ENCODE results near the gene SBDS. TPM values are rescaled to one million over a fixed set of nuclear protein-coding genes. Genes with fewer than 3 reads are reported as not detected.
"Not testable (repeated sequence)": the region's sequence is repeated elsewhere in the genome, so short reads cannot be mapped to it uniquely, and the experiment has no call there.

SBDS gene
- total RNA-seq, 1 experiment from 2014 or later: 50.1 TPM

DNA sequence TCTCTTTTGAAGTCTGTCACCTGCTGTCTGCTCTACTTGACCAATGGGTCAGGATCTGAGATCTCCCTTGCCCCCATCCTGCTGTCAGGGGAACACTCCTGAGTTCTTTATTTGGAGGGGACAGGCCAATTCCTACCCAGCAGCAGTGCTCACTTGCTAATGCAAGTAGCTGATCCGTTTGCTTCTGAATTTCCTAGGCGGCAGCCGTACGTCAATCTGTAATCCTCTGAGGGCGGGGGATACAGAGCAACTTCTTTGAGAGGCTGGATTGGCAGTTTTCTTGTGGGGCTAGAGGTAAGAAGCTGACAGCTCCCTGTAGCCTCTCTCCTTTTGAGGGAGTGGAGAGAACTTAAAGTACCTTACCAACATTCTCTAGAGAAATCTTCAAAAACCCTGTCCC lies 37.9 kb upstream of the SBDS start:
- Histone ChIP-seq H3K4me1 (ENCODE audit: control insufficient read depth in 1 of 2, insufficient read depth in 2 of 2, low read length in 2 of 2) (no peaks in the 10 kb centered on the region), H3K27ac (ENCODE audit: low read depth, low read length) (no peak overlapping the region), H3K27me3 (ENCODE audit: insufficient read depth, low read length) (no peaks in the 10 kb centered on the region), H3K9ac (ENCODE audit: low read length) (no peak overlapping the region), H3K36me3 (ENCODE audit: control insufficient read depth in 1 of 2, insufficient read depth in 2 of 2, low read length in 2 of 2) (peaks cover 0 to 3% of the 10 kb centered on the region in 2 experiments; a peak in 1 of 4 replicates), H3K4me2 (ENCODE audit: low read length) (no peak overlapping the region), H3K79me2 (ENCODE audit: insufficient read depth, low read length) (no peaks in the 10 kb centered on the region), H2AFZ (ENCODE audit: low read depth, low read length, poor library complexity, severe bottlenecking) (no peak overlapping the region), H3K9me3 (ENCODE audit: control insufficient read depth in 1 of 2, insufficient read depth in 1 of 2, low read depth in 1 of 2, low read length in 2 of 2) (no peaks in the 10 kb centered on the region), H3K9me2 (ENCODE audit: insufficient read depth) (no peaks in the 10 kb centered on the region), H4K20me1 (ENCODE audit: insufficient read depth) (no peaks in the 10 kb centered on the region), H3K4me3 (replicated peaks in 1 of 2; ENCODE audit: low read depth in 1 of 2, low read length in 2 of 2) (no peak overlapping the region)
- ChIA-PET POLR2A (no interaction called here), RAD21 (ENCODE audit: low non-redundant PET in 1 of 2, low total read pairs in 2 of 2, uncharacterized antibody in 2 of 2, unreplicated experiment in 2 of 2) (no interaction called here), CTCF (no interaction called here)
- intact Hi-C loops (cut with micrococcal nuclease): no loop called here
- no peak for ATAC-seq
- no peak for DNase-seq (ENCODE audit: low read depth, low spot score)
- BruUV-seq (replicated peaks): no TSS peak
- no peak for TF ChIP-seq EZH2 (IDR thresholded peaks at IDR 0.05)
- TF ChIP-seq ELF1 (IDR thresholded peaks at IDR 0.05; ENCODE audit: borderline replicate concordance, low read depth): no peak
- no peak for TF ChIP-seq EGR1 (IDR thresholded peaks at IDR 0.05; ENCODE audit: low read depth)
- no peak for TF ChIP-seq POLR2A (IDR thresholded peaks at IDR 0.05; ENCODE audit: borderline replicate concordance, extremely low read depth, insufficient read depth, insufficient read length)
- TF ChIP-seq SRF (IDR thresholded peaks at IDR 0.05; ENCODE audit: low read depth): no peak
- no peak for TF ChIP-seq SIN3A (IDR thresholded peaks at IDR 0.05; ENCODE audit: low read depth)
- no peak for TF ChIP-seq CBX3 (IDR thresholded peaks at IDR 0.05; ENCODE audit: low read depth)
- TF ChIP-seq ZFX (IDR thresholded peaks at IDR 0.05): no peak
- TF ChIP-seq JUND (IDR thresholded peaks at IDR 0.05): no peak
- no peak for TF ChIP-seq YY1 (IDR thresholded peaks at IDR 0.05; ENCODE audit: extremely low read depth, insufficient replicate concordance, low read depth, low read length)
- no peak for TF ChIP-seq TCF7L2 (IDR thresholded peaks at IDR 0.05; ENCODE audit: borderline replicate concordance, extremely low read depth, insufficient read depth, insufficient read length)
- no peak for TF ChIP-seq ATF3 (IDR thresholded peaks at IDR 0.05)

DNA sequence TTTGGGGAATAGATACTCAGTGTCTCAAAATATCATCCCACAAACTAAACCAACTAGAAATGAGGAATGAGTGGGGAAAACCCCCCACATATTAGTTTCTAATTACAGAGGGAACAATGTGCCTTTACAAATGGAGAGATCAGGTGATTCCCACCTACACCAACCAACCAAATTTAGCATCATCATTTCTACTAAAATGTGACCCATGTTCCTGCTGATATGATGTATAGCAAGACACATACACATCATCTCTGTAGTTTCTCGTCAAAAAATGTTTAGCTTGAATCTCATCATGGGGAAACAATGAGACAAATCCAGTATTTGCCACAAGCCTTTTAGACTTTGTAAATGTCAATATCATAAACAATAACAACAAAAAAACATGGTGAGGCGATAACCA lies 36.3 kb upstream of the SBDS start:
- H3K9me3 ChIP-seq (ENCODE audit: control insufficient read depth in 1 of 2, insufficient read depth in 1 of 2, low read depth in 1 of 2, low read length in 2 of 2); DNase-seq (ENCODE audit: low read depth, low spot score); H3K4me1 ChIP-seq (ENCODE audit: control insufficient read depth in 1 of 2, insufficient read depth in 2 of 2, low read length in 2 of 2); intact Hi-C loops (cut with micrococcal nuclease); H3K27me3 ChIP-seq (ENCODE audit: insufficient read depth, low read length); POLR2A ChIA-PET; ATAC-seq; H3K36me3 ChIP-seq (ENCODE audit: control insufficient read depth in 1 of 2, insufficient read depth in 2 of 2, low read length in 2 of 2); RAD21 ChIA-PET (ENCODE audit: low non-redundant PET in 1 of 2, low total read pairs in 2 of 2, uncharacterized antibody in 2 of 2, unreplicated experiment in 2 of 2); H3K79me2 ChIP-seq (ENCODE audit: insufficient read depth, low read length); H3K9me2 ChIP-seq (ENCODE audit: insufficient read depth); H3K27ac ChIP-seq (ENCODE audit: low read depth, low read length); H3K4me3 ChIP-seq (replicated peaks in 1 of 2; ENCODE audit: low read depth in 1 of 2, low read length in 2 of 2); H2AFZ ChIP-seq (ENCODE audit: low read depth, low read length, poor library complexity, severe bottlenecking); BruUV-seq (replicated peaks); CTCF ChIA-PET; H4K20me1 ChIP-seq (ENCODE audit: insufficient read depth); H3K9ac ChIP-seq (ENCODE audit: low read length); H3K4me2 ChIP-seq (ENCODE audit: low read length): not testable (repeated sequence)

GRCh38 chr7:67025459-67025858 lies 30.1 kb upstream of the SBDS start:
- H3K9me2 ChIP-seq (ENCODE audit: insufficient read depth); BruUV-seq (replicated peaks); H3K36me3 ChIP-seq (ENCODE audit: control insufficient read depth in 1 of 2, insufficient read depth in 2 of 2, low read length in 2 of 2); H3K79me2 ChIP-seq (ENCODE audit: insufficient read depth, low read length); intact Hi-C loops (cut with micrococcal nuclease); H3K27ac ChIP-seq (ENCODE audit: low read depth, low read length); DNase-seq (ENCODE audit: low read depth, low spot score); H4K20me1 ChIP-seq (ENCODE audit: insufficient read depth); POLR2A ChIA-PET; H3K4me3 ChIP-seq (replicated peaks in 1 of 2; ENCODE audit: low read depth in 1 of 2, low read length in 2 of 2); H3K27me3 ChIP-seq (ENCODE audit: insufficient read depth, low read length); H3K9me3 ChIP-seq (ENCODE audit: control insufficient read depth in 1 of 2, insufficient read depth in 1 of 2, low read depth in 1 of 2, low read length in 2 of 2); H3K9ac ChIP-seq (ENCODE audit: low read length); RAD21 ChIA-PET (ENCODE audit: low non-redundant PET in 1 of 2, low total read pairs in 2 of 2, uncharacterized antibody in 2 of 2, unreplicated experiment in 2 of 2); H2AFZ ChIP-seq (ENCODE audit: low read depth, low read length, poor library complexity, severe bottlenecking): not testable (repeated sequence)
- CTCF ChIA-PET: interaction anchor here (1.2 kb wide), 1 partner anchor 15 kb away, joined by 3 read pairs; no protein-coding TSS in a partner anchor
- Histone ChIP-seq H3K4me2 (ENCODE audit: low read length) (peak overlapping the region; percentile 37), H3K4me1 (ENCODE audit: control insufficient read depth in 1 of 2, insufficient read depth in 2 of 2, low read length in 2 of 2) (peaks cover 0 to 12% of the 10 kb centered on the region in 2 experiments; a peak in 2 of 4 replicates)
- peak; percentile 82; the same call in 1 of the 2 replicates for ATAC-seq

Data from HCT116 (cell line).